ENCODE data around the gene SEMA3E.

SEMA3E gene

DNA sequence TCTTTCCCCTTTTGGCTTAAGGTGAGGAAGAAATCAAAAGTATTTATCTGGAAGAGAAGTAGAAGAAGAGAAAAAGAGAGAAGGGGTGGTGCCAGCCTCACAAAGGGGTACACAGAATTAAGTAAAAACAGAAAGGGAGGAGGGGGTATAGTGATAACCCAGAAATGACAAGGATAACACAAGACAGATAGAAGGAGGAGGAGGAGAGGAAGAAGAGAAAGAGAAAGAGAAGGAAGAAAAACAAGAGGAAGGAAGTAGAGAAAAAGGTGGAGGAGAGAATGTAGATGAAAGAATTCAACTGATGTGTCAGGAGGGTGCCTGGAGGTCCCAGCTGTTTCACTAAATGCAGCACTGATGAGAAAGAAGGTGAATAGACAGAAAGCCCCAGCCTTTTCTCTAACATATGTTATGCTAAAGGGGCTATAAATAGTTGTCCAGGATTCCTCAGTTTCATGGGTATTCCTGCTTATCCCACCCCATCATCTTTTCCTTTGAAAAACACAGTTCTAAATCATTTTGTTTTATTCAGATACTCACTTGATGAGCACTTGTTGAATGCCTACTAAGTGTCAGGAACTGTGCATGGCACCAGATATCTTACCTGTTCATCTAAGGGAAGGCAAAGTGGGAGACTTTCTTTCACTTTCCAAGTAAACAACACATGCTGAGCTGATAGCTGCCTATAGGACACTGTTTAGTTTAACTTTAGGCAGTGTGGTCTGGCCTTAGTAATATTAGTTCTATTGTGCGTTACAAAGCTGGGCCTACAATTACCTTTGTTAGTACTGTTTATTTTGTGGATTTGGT is 8.0 kb downstream of the SEMA3E start:
- no peak for DNase-seq (ENCODE audit: low spot score)

DNA sequence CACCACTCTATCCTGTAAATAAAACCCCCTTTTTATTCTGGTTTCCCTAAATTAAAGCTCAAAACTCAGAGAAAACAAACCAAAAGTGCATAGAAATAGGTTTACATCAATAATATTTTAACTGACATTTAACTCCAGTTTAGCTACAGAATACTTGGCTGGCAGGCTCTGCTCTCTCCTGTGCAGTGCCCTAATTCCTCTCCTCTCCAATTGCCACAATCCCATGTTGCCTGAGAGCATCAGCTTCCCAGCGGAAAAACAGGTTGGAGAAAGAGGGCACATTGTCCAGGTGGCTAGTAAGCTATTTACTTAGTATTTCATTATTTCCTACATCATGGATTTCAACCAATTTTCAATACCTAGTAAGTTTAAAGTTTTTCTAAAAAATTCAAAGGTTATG is 8.7 kb downstream of the SEMA3E start:
- no peak for DNase-seq (ENCODE audit: low spot score)

DNA sequence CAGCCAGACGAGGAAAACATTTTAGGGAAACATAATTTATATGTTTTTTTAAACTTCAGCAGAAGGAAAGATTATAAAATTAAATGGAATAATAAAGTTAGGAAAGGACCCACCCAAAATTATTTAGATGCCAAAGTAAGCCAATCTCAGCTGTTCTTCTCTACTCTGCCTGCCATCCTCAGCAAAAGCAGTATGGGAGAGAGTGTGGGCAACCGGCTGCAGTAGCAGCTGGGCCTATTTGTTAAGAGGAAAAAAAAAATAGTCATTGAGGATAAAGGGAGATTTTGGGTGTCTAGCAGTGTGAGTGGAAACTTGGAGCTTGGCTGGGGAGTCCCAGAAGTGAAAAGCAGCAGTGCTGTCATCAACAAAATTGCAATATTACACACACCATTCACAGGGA is 15.4 kb downstream of the SEMA3E start:
- no peak for DNase-seq (ENCODE audit: low spot score)

DNA sequence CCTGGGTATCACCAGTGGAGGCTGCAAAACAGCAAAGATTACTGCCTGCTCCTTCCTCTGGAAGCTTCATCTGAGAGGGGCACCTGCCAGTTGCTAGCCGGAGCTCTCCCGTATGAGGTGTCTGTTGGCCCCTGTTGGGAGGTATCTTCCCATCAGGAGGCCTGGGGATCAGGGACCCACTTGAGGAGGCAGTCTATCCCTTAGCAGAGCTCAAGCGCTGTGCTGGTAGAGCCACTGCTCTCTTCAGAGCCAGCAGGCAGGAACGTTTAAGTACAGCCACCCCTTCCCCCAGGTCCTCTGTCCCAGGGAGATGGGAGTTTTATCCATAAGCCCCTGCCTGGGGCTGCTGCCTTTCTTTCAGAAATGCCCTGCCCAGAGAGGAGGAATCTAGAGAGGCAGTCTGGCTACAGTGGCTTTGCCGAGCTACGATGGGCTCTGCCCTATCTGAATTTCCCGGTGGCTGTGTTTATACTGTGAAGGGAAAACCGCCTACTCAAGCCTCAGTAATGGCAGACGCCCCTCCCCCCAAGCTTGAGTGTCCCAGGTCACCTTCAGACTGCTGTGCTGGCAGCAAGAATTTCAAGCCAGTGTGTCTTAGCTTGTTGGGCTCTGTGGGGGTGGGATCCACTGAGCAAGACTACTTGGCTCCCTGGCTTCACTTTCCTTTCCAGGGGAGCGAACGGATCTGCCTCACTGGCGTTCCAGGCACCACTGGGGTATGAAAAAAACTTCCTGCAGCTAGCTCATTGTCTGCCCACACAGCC is 19.6 kb downstream of the SEMA3E start:
- no peak for DNase-seq (ENCODE audit: low spot score)

- no peak for DNase-seq (ENCODE audit: low spot score)
Measured at GRCh38 chr7:83617858-83618257, 31.1 kb downstream of the SEMA3E start.

GRCh38 chr7:83614112-83614511 is 34.8 kb downstream of the SEMA3E start:
- DNase-seq (ENCODE audit: low spot score) = no peak

DNA sequence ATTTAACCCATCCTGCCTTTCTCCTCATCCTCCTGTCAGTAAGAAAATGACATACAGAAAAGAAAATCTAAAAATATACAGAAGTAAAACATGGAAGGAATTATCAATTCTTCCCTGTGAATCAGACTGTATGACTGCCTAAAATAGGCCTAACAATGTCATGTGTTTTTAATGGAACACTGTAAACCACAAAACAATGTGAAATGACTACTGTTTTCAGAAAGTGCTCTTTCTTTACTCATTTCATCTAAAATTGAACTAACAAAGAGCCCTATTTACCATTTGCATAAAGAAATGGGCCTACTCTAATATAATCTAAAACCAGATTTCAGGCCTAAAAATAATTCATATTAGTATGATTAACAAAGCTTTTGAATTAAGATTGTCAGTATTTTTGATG is 35.7 kb downstream of the SEMA3E start:
- no peak for DNase-seq (ENCODE audit: low spot score)

DNA sequence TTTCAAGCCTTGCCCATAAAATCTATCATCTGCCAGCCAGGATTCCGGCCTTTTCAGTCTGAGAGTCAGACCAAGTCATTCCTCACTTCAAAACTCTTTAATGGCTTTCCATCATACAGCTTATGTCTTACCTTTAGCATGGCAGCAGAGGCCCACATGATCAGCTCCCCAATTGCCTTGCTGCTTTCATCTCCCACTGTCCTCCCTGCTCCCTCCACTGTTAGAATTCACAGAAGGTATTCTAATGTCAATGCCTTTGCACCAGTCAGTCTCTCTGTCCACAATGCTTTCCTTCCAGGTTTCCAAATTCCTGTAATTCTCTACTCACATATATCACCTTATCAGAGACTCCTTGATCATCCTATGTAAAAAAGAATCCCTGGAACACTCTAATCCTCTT is 37.2 kb downstream of the SEMA3E start:
- DNase-seq (ENCODE audit: low spot score) = no peak

DNA sequence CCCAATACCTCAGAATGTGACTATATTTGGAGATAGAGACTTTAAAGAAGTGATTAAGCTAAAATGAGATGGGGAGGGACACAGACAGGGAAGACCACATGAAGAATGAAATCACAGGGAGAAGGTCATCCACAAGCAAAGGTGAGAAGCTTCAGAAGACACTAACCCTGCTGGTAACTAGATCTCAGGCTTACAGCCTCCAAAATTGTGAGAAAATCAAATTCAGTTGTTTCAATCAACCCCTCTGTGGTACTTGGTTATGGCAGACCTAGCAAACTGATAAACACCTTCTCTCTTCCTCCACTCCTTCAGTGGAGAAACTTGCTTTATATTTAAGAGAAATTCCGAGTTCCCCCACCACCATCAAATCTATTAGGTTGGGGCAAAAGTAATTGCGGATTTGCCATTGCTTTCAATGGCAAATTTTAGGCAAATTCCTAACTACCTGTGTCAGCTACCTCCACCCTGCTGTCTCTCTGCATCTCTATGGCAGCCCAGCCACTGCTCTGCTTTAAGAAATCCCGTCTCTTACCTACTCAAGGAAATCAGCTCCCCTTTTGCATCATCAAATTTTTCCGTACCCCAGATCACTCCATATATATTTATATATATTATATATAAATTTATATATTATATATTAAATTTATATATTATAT is 38.2 kb downstream of the SEMA3E start:
- no peak for DNase-seq (ENCODE audit: low spot score)

- DNase-seq (ENCODE audit: low spot score) = no peak
Measured at GRCh38 chr7:83608716-83609115, 40.2 kb downstream of the SEMA3E start.

DNA sequence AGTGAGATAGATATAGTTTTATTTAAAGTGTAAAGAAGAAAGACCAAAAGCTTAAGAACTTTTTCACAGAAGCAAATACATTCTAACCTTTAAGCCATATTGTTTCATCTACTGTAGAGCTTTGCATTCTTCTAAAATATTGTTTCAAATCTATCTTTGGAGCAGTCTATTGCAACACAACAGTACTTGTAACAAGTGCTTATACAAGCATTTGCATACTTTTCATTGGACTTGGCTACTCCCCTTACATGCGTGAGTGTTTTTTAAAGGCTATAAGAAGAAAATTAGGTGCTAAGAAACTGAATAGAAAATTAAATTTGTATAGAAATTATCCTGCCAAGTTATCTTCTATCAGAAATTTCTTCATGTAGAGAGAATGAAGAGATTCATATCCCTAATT is 45.3 kb downstream of the SEMA3E start:
- no peak for DNase-seq (ENCODE audit: low spot score)

DNA sequence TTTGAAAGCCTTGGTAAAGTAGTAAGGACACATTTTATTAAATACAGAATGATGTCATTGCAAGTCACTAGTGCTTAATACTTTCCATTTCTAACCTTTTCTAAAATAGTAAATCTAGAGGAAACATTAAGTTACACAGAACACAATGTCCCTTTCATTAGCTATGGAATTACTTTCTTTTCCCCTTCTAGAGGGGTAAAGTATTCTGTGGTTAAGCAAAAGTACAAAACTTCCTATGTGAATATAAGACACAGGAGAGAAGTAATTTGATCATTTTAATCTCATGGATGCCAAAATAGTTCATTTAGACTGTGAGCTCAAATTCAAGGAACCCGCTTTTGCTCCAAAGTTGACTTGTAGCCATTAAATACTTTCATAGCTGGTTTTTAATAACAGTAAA is 49.8 kb downstream of the SEMA3E start:
- DNase-seq (ENCODE audit: low spot score) = no peak

- no peak for DNase-seq (ENCODE audit: low spot score)
Measured at GRCh38 chr7:83593921-83594475, 54.9 kb downstream of the SEMA3E start.

DNA sequence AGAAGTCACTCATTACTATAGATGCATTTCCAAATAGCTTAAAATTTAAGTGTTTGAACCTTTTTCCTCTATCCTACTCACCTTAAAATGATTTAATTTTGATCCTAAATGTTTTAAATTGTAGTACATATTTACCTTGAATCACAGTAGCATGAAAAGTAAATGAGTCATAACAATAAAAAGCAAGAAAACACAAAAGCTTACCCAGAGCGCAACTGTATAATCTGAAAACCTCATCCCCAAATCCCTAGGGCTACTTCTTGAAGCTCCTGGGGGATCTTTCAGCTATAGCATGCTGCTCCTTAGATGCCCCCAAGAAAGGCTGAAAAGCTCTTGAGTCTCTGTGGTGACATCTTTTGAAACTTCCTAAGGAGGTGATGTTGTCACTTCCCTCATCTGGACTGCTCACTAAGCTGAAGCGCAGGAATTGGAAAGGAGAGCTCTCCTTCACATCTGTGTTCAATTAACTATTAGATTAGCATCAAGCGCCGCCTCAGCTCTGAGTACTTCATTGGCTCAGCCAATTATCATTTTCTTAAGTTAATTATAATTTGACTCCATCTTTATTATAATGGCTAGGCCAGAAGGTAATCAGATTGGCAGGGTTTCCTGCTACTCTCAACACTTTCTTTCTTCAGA is 60.2 kb downstream of the SEMA3E start:
- no peak for DNase-seq (ENCODE audit: low spot score)

GRCh38 chr7:83586281-83586680 is 62.7 kb downstream of the SEMA3E start:
- DNase-seq (ENCODE audit: low spot score) = no peak

DNA sequence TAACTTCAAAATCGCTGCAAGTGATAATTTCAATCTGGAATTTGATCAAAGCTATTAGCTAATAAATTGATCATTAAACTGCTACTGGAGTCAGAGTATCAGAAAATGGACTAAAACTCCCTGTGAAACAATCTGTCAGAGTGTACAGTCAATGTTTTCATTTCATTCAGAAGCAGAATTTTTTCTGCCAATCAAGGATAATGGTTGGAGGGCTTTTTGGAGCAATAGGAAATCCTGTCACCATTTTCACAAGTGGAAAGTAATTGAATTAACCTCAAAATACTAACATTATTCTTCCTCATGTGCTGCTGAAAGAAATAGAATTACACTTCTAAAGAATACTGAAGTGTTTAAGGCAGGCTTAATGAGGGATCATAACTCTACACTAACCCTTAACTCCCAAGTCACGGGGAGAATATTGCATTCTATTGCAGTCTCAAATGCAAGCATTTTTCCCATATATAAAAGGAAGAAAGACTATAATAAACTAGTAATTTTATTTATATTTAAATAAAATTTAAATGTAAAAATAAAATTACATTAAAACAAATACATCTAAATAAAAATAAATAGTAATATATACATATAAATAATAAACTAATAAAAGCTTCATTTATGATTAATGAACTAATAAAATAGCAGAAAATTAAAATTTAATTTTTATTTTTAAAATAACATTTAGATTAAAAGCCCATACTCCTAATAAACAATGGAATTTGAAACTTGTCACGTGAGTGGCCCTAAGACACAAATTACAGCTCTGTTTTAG is 67.1 kb downstream of the SEMA3E start:
- no peak for DNase-seq (ENCODE audit: low spot score)

- no peak for DNase-seq (ENCODE audit: low spot score)
Measured at GRCh38 chr7:83579740-83580139, 69.2 kb downstream of the SEMA3E start.

DNA sequence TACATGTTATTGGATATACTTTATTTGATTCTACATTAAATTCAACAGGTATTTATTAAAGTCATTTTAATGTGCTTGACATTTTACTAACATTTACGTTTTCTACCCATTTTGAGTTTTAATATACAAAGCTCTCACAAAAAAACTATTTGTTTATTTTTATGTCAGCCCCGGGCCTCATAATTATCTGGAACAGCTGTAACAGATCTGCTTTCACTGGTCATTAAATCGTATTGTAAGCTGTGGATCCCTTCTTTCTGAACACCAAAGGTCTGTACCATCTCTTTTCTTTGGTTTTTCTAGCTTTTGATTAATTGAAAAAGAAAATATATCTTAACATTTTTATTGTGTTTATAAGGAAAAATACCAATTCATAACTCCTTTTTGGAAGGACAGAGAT is 73.5 kb downstream of the SEMA3E start:
- no peak for DNase-seq (ENCODE audit: low spot score)

GRCh38 chr7:83574616-83575015 is 74.3 kb downstream of the SEMA3E start:
- DNase-seq (ENCODE audit: low spot score) = no peak

- DNase-seq (ENCODE audit: low spot score) = no peak
Measured at GRCh38 chr7:83562960-83563359, 86.0 kb downstream of the SEMA3E start.

DNA sequence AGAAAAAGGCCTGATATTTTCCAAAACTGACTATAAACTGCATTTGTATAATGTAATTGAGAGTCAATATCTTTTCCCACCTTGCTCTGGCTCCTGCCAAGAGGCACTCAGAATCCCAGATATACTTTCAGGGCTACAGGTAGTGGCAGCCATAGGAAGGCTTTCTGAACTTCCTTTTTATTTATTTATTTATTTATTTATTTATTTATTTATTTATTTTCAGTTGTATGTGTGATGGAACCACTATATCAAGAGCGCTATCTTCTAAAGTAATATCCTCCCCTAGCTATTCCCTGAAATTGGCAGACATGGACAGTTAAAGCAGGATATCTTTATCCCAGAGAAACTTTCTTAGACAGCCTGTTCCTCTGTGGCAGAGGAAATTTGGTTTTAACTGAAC is 86.7 kb downstream of the SEMA3E start:
- no peak for DNase-seq (ENCODE audit: low spot score)

- DNase-seq (ENCODE audit: low spot score) = no peak
Measured at GRCh38 chr7:83559887-83560286, 89.1 kb downstream of the SEMA3E start.

Data from HuH-7 (cell line).